Hindlimb muscle (tissue), 1 donor: ENCODE measurements around the gene TPRX1. TPM values are rescaled to one million over a fixed set of nuclear protein-coding genes. Genes with fewer than 3 reads are reported as not detected.
"Not testable (repeated sequence)": the region's sequence is repeated elsewhere in the genome, so short reads cannot be mapped to it uniquely, and the experiment has no call there.

Experiments
- DNase-seq: peaks from one replicate; pipeline ENCODE4 v3.0.0-alpha.2; 2013
- polyA plus RNA-seq: library from polyadenylated mRNA; unstranded; fragments of 120-200 nt; gene quantifications from one replicate; pipeline ENCODE4 v1.2.1, GENCODE V29; 2013; ENCODE audit not compliant: insufficient read length

Gene TPRX1
- polyA plus RNA-seq, 1 donor: not detected

DNA sequence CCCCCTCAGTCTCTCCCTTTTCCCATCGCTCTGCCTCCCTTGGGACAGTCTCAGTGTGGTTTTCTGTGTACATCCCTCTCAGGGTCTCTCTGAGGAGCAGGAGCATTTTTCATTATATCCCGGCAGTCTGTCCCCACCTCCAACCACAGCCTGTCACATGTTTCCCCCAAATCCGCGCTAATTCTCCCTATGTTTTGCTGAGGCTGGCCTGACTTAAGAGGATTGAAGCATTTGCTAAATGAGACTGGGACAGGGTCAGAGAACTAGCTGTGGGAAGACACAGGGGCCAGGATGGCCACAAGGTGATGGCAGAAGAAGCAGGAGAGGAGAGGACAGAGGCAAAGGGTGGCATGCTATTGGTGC is 5.5 kb downstream of the TPRX1 start:
- DNase-seq: no peak

DNA sequence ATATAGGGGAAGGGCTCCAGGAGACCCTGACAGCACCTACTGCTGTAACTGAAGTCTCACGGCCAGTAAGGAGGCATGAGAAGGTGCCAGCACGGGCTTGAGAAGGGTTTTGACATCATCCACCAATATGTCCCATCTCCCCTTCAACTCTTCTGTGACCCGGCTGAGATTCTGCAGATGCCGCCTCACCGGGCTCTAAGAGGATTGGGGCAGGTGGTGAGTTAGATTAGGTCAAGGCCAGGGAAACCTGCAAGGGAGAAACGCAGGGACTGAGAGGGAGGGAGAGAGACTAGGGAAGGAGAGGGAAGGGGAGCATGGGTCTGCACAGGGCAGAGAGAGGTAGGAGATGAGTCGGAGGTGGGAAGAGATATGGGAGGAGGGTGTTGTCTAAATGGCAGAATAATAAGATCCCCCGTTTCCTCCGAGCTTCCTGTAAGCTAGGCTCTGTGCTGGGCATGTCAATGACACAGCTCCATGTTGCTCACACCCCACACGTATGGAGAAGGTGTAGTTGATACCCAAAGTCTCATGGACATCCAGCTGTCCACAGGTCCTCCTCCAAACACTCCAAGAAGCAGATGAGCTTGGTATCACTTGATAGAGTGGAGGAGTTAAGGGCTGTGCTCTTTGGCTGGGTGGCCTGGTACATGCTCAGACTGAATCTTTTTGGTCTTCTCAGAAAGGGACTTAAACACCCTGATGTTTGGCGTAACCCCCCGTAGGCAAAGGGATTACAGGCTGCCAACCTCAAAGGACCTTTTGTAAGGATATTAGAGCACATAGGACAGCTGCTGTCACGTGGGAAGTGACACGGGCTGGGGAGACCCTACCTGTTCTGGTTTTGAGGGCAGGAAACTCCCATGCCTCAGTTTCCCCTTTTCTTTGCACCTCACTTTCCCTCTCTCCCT is 6.1 kb downstream of the TPRX1 start:
- no peak for DNase-seq

DNA sequence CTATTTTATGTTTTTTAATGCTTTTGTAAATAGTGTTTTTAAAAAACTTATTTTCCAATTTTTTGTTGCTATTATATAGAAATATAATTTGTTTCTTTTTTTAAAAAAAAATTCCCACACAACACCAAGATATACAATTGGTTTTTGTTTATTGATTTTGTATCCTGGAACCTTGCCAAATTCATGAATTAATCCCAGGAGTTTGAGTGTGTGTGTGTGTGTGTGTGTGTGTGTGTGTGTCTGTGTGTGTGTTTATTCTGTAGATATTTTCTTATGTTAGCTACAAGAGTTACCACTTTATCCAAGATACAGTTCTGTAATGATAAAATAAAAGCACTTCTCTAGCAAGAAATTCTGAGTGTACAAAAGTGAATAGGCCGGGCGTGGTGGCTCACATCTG is 7.6 kb downstream of the TPRX1 start:
- no peak for DNase-seq

DNA sequence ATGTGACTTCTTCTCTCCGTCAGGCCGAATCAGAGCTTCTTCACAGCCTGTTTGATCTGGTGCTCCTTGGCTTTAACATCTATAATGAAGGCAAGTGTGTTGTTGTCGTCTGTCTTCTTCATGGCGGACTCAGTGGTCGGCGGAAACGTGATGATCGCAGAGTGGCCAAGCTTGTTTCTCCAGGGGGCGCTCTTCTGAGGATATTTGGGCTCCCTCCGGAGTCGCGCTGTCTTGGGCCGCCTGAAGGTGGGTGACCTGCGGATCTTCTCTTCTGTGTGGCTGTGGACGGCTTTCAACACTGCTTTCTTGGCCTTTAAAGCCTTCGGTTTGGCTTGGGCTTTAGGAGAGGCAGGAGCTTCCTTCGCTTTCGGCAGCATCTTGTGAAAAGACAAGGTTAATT is 9.8 kb downstream of the TPRX1 start:
- DNase-seq: no peak

DNA sequence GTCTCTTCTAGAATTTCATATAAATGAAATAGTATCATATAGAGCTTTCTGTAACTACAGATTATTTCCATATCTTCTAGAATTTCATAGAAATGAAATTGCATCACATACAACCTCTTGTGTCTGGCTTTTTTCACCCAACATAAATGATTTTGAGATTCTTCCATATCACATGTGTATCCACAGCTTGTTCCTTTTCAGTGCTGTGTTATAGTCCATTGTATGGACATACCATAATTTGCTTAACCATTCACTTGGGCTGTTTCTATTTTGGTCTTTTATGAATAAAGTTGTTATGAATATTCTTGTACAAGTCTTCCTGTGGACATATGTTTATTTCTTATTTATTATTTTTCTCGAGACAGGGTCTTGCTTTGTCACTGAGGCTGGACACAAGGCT is 11.7 kb downstream of the TPRX1 start:
- DNase-seq: no peak

DNA sequence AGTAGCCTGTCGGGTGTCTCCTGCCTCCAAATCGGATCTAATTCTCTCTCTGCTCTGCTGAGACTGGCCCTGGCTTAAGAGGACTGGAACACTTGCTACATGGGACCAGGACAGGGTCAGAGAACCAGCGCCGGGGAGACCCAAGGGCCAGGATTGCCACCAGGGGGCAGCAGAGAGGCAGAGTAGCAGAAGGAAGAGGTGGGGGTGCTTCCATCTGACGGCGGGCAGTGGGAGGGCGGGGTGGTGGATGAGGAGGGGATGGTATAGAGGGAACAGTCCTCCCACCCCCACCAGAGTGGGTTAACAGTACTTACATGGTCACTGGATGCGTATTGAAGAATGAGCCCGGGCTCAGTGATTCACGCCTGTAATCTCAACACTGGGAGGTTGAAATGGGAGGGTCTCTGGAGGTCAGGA is 13.9 kb downstream of the TPRX1 start:
- no peak for DNase-seq

DNA sequence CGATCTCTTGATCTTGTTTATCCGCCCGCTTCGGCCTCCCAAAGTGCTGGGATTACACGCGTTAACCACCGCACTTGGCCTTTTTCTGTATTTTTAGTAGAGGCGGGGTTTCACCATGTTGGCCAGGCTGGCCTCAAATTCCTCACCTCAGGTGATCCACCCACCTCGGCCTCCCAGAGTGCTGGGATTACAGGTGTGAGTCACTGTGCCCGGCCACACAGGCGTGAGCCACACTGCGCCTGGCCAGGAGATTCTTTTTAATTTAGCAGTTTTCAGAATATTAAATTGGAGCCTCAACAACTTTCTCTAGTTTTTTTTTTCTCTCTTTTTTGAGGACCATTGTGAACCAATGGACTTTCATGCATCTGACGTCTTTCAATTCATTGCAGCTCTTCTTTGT is 14.5 kb downstream of the TPRX1 start:
- DNase-seq: not testable (repeated sequence)

DNA sequence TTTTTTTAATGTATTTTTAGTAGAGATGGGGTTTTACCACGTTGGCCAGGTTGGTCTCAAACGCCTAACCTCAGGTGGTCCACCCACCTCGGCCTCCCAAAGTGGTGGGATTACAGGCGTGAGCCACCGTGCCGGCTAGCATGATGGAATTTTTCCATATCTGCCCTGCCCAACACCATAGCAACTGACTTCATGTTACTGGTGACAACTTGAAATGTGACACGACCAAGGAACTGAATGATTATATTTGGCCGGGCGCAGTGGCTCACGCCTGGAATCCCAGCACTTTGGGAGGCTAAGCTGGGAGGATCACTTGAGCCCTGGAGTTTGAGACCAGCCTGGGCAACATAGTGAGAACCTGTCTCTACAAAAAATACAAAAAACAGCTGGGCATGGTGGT is 17.0 kb downstream of the TPRX1 start:
- DNase-seq: not testable (repeated sequence)

DNA sequence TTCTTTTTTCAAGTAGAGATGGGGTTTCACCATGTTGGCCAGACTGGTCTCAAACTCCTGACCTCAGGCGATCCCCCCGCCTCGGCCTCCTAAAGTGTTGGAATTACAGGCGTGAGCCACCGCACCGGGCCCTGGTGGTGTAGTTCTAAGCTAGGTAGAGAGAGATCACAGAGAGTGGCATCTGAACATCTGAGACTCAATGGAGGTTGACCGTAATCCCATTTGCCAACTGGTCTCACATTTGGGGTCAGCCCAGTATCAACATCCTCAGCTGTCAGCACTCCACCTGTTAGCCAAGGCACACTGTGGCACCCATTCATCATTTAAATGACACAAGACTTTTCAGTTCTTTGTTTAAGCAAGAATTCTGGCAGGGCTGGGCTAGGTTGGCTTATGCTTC is 17.8 kb downstream of the TPRX1 start:
- no peak for DNase-seq

DNA sequence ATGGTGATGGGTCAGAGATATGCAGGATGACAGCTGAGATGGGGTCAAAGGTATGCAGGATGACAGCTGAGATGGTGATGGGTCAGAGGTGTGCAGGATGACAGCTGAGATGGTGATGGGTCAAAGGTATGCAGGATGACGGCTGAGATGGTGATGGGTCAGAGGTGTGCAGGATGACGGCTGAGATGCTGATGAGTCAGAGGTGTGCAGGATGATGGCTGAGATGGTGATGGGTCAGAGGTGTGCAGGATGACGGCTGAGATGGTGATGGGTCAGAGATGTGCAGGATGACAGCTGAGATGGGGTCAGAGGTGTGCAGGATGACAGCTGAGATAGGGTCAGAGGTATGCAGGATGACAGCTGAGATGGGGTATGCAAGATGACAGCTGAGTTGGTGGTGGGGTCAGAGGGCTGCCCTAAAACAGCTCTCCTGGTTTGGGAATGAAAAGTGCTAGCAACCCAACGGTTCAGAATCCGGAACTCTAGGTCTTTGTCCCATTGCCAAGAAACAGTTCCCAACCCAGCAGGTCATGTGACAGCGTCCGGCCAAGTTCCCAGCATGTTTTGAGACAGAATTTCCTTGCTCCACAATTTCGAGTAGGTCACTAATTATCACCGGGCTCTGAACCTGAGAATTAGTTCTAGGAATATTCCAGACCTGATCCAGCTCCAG is 22.6 kb downstream of the TPRX1 start:
- DNase-seq: no peak

DNA sequence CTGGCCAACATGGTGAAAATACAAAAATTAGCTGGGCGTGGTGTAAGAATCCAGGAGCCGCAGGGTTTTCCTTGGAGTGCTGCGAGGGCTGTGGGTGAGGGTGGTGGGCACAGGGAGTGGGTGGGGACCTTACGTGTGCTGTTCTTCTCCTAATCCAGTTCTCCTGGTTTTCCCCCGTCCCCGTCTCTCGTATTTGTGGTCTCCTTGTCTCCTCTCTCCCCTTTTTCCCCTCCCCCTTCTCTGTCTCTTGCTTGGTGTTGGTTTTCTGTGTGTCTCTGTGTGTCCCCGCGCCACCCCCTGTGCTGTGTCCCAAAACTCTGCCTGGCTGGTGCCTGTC is 24.2 kb downstream of the TPRX1 start:
- DNase-seq: no peak

DNA sequence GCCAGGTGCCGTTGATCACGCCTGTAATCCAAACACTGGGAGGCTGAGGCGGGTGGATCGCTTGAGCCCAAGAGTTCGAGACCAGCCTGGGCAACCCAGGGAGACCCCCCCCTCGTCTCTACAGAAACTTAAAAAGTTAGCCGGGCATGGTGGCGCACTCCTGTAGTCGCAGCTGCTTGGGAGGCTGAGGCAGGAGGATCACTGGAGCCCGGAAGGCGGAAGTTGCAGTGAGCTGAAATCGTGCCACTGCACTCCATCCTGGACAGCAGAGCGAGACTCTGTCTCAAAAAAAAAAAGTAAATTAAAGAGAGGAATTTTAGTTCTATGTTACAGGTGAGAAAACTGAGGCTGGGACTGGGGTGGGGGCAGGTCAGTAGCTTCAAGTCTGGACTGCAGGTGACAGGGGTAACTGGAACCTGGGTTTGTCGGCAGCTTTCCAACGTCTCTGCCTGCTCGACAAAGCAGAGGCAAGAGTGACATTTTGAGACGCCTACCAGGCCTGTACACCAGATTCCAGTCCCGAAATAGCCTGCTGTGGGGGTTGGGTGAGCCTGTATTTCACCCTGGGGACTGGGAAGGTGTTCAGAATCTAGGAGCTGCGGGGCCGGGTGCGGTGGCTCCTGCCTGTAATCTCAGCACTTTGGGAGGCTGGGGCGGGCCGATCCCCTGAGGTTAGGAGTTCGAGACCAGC is 24.7 kb downstream of the TPRX1 start:
- no peak for DNase-seq

DNA sequence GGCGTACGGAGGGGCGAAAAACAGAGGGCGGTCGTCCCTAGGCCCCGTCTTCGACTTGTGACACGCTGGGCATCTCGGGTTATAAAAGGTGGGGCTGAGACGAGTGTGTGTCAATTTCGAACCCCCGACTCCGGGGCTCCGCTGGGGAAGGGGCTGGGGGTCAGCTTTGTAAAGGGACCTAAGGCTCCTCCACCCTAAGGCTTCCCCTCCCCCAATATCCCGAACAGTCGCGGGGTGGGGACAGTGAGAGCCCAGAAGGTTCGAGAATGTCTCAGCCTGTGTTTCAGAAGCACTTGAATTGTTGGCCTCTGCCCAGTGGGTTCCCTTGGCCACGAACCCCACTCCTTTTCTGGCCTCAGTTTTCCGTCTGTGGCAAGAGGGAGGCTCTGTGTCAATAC is 25.4 kb downstream of the TPRX1 start:
- no peak for DNase-seq

DNA sequence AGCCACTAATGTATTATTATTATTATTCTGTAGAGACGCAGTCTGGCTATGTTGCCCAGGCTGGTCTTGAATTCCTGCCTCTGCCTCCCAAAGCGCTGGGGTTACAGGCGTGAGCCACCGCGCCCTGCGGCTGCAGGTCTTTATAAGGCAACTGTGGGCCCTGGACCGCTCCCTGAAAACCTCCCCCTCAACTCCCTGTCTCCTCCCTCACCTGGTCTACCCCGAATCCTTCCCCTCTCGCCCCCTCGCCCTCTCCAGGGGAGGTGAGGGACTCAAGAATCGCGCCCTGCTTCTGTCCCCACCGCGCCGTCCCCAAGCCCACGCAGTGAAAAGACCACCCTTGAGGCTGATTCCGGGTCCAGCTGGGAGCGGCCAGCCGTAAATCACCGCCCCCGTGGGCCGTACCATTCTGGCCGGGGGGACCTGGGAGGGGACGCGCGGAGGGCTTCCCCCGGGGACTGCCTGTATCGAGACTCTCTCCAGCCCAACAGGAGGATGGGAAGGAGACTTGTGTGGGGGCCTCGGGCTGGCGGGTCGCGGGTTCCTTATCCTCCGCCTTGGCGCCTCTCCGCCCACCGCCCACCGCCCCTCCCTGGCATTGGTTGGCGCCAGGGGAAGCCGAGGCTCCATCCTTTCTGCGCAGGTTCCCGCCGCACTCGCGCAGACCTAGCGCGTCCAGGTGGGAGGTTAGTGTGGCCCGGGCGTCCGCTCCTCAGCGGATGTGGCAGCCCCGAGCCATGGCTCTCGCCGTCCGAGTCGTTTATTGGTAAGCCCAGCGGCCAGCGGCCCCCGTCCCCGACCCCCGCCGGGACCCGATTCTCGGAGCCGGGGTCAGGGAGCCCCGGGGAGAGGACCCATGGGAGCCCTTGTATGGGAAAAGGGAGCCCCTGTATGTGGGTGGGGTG is 26.1 kb downstream of the TPRX1 start, which contains the start of gene SELENOW:
Gene SELENOW (plus strand): TSS at position 655 of the 905 bp plus-strand sequence. CDS start 83 bp downstream, at position 738.
- peak; percentile 82 for DNase-seq

DNA sequence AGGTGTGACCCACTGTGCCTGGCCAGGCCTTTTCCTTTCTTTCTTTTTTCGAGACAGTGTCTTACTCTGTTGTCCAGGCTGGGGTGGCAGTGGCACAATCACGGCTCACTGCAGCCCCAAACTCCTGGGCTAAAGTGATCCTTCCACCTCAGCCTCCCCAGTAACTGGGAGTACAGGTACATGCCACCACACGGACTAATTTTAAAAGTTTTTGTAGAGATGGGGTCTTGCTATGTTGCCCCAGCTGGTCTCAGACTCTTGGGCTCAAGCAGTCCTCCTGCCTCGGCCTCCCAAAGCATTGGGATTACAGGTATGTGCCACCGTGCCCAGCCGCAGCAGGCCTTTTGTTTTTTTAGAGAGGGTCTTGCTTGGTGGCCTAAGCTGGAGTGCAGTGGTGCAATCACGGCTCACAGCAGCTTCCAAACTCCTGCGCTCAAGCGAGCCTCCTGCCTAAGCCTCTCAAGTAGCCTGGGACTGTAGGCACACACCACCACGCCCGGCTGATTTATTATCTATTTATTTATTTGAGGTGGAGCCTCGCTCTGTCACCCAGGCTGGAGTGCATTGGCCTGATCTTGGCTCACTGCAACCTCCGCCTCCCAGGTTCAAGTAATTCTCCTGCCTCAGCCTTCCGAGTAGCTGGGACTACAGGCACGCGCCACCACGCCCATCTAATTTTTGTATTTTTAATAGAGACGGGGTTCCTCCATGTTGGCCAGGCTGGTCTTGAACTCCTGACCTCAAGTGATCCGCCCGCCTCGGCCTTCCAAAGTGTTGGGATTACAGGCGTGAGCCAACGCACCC is 26.9 kb downstream of the TPRX1 start:
- DNase-seq: not testable (repeated sequence)

DNA sequence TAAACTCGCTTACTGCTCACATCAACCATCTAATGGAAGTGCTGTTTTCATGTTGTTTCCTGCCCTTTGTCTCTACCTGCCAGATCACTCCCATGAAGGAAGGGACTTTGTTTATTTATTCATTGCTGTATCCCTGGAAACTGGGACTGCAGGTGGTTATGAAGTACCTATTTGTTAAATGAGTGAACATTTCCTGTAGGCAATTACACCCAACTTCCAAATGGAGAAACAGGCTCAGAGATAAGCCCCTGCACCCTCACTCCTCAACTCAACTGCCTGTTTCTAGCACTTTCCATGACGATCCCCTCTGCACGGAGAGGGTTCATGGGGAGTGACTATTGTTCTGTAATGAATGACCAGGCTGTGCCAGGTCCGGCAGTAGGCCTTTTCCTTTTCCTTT is 27.8 kb downstream of the TPRX1 start:
- no peak for DNase-seq

DNA sequence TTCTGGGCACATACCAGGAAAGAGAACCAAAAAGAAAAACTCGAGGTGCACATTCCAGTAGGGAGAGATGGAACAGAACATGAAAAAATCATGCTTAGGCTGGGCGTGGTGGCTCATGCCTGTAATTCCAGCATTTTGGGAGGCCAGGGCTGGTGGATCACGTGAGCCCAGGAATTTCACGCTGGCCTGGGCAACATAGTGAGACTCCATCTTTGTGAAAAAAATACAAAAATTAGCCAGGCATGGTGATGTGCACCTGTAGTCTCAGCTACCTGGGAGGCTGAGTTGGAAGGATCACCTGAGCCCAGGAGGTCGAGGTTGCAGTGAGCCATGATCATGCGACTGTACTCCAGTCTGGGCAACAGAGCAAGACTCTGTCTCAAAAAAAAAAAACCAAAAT is 33.1 kb downstream of the TPRX1 start:
- DNase-seq: not testable (repeated sequence)

DNA sequence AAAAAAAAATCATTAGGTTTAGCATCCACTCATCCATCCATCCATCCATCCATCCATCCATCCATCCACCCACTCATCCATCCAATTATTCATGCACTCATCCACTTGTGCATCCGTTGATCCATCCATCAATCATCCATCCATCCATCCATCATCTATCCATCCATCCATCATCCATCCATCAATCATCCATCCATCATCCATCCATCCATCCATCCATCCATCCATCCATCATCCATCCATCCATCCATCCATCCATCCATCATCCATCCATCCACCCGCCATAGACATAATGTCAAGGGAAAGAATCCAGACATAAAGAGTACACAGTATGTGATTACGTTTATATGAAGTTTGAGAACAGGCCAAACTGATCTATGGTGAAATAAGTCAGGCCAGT is 34.8 kb downstream of the TPRX1 start:
- no peak for DNase-seq

DNA sequence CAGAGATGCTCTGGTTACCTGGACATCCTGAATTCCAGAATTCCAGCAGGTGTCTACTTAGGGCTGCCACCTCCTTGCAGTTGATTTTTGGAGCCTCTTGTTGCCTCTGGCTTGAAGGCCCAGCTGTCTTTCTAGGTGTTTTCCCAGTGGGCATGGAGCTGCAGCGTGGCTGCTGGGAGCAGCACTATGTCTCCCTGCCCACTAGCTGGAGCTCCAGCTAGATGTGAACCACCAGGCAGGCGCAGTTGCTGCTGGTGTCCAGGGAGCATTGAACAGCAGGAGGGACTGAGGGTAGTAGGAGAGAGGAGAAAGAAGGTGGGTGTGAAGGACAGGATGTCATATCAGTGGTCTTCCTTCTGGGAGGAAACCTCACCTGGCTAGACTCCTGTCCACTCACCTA is 35.7 kb downstream of the TPRX1 start:
- DNase-seq: no peak

DNA sequence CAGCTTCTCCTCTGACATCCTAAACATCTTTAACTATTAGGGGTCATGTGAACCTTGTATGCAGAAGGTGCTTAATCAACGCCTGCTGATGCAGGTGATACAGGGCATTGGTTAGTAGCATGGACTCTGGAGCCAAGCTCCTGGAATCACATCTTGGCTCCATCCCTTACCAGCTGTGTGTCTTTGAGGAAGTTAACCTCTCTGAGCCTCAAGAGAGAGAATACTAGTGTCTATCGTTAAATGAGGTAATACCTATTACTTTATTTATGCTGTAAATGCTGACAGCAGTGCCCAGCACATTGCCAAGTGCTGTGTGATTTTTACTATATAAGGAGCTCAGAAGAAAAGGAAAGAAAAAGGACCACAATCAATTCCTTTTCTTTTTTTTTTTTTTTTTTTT is 37.0 kb downstream of the TPRX1 start:
- DNase-seq: no peak

DNA sequence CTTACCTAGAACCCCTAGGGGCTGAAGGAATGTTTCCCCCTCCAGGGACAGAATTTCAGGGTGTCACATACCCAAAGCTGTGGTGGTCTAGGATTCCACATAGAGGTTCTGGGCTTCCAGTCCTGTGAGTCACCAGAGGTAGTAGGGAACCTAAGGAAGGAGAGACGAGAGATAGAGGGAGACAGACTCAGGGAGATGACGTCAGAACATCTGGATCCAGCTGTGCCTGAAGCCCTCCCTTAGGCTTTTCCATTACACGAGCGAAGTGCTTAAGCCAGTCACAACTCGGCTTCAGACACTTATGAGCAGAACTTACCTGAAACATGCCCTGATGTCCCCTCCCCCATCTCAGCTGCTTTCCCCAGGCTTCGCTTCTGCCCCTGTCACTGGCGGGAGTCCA is 37.7 kb downstream of the TPRX1 start:
- no peak for DNase-seq

DNA sequence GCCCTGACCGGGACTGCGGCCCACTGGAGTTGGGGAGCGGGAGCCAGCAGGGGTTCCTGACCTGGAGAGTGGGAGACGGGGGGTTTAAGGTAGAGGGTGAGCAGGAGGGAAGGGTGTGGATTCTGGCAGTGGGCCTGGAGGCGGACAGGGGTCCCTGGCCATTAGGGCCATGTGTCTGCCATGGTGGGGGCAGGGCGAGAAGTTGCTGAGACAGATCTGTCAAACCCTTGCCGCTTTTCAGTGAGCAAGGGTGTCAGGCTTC is 38.1 kb downstream of the TPRX1 start:
- no peak for DNase-seq
